Esophagus (tissue), 2 donors: ENCODE data around the gene PIAS4. TPM values are rescaled to one million over a fixed set of nuclear protein-coding genes. Genes with fewer than 3 reads are reported as not detected.
"Not testable (repeated sequence)": the region's sequence is repeated elsewhere in the genome, so short reads cannot be mapped to it uniquely, and the experiment has no call there.

ENCODE experiments used
- H3K27ac ChIP-seq, 2 donors: one replicate each; pipeline ENCODE4 v1.5.1; 2013; ENCODE audit warnings: low read depth in 2 of 2, mild to moderate bottlenecking in 2 of 2, inconsistent platforms in 1 of 2, low read length in 1 of 2, moderate library complexity in 1 of 2
- H3K27me3 ChIP-seq, 2 donors: one replicate each; pipeline ENCODE4 v1.6.1; 2013; ENCODE audit warnings: low read length in 2 of 2, control low read depth in 1 of 2, mild to moderate bottlenecking in 1 of 2; ENCODE audit not compliant: insufficient read depth in 2 of 2, control insufficient read depth in 1 of 2
- H3K36me3 ChIP-seq, 2 donors: one replicate each; pipeline ENCODE4 v1.6.1; 2013; ENCODE audit warnings: low read length in 1 of 2; ENCODE audit not compliant: control insufficient read depth in 2 of 2, insufficient read depth in 2 of 2
- H3K4me1 ChIP-seq, 2 donors: one replicate each; pipeline ENCODE4 v1.6.1; 2013; ENCODE audit warnings: low read length in 1 of 2; ENCODE audit not compliant: control insufficient read depth in 2 of 2, insufficient read depth in 2 of 2
- H3K4me3 ChIP-seq, 2 donors: one replicate each; pipeline ENCODE4 v1.5.1; 2013; ENCODE audit warnings: low read length in 2 of 2, mild to moderate bottlenecking in 2 of 2, low read depth in 1 of 2, moderate library complexity in 1 of 2
- H3K9me3 ChIP-seq, 2 donors: one replicate each; pipeline ENCODE4 v1.6.1; 2013; ENCODE audit warnings: mild to moderate bottlenecking in 2 of 2, low read depth in 1 of 2, low read length in 1 of 2, moderate library complexity in 1 of 2; ENCODE audit not compliant: control insufficient read depth in 2 of 2, insufficient read depth in 1 of 2
- WGBS, 2 donors: extraction: QIAGEN DNeasy Blood & Tissue Kit; methylation state at CpG; one replicate each; pipeline ENCODE4 v1.1.7; 2013; 5-methylcytosine and 5-hydroxymethylcytosine counted together
- polyA plus RNA-seq, 2 donors: library from polyadenylated mRNA; stranded (reverse); fragments of 200-250 nt; gene quantifications; one replicate each; pipeline ENCODE4 v1.2.3, GENCODE V29; 2013
- donor health status: healthy with polysubstance abuse.
- donor health status: Bipolar disorder and iron deficiency.

The PIAS4 gene
- polyA plus RNA-seq, 2 donors: 9.6 to 10.9 TPM

GRCh38 chr19:3967983-3968382, 39.6 kb upstream of the PIAS4 start:
- not testable (repeated sequence) for H3K4me3 ChIP-seq, H3K27me3 ChIP-seq, H3K9me3 ChIP-seq
- Histone ChIP-seq H3K36me3 (peaks cover 16 to 23% of the 10 kb centered on the region in 2 donors), H3K4me1 (peaks cover 6 to 12% of the 10 kb centered on the region in 2 donors), H3K27ac (peak overlapping the region; percentile 49 to 83)
- WGBS, 2 donors: 87% methylated on average over 12 of the region's 12 CpGs

- Histone ChIP-seq H3K4me1 (peaks cover 6 to 12% of the 10 kb centered on the region in 2 donors), H3K27ac (peak overlapping the region; percentile 95 to 97), H3K27me3 (no peaks in the 10 kb centered on the region), H3K36me3 (peaks cover 15 to 16% of the 10 kb centered on the region in 2 donors), H3K9me3 (no peaks in the 10 kb centered on the region), H3K4me3 (peak overlapping the region in 1 of 2 donors; percentile 78)
- 21 to 27% methylated on average over 9 of the region's 9 CpGs for WGBS, 2 donors
Measured at GRCh38 chr19:3968556-3969434, 38.7 kb upstream of the PIAS4 start.

GRCh38 chr19:3969435-3970312, 37.9 kb upstream of the PIAS4 start:
- 17 to 22% methylated on average over 23 of the region's 23 CpGs for WGBS, 2 donors
- no peaks in the 10 kb centered on the region for H3K27me3 ChIP-seq
- H3K4me3 ChIP-seq: peak overlapping the region; percentile 74 to 78
- peaks cover 7 to 10% of the 10 kb centered on the region in 2 donors for H3K36me3 ChIP-seq
- H3K9me3 ChIP-seq: no peaks in the 10 kb centered on the region
- H3K4me1 ChIP-seq: peaks cover 6 to 12% of the 10 kb centered on the region in 2 donors
- H3K27ac ChIP-seq: peak overlapping the region; percentile 95 to 97

GRCh38 chr19:3970313-3970807, 37.2 kb upstream of the PIAS4 start:
- 0 to 1% methylated on average over 21 to 22 of the region's 22 CpGs for WGBS, 2 donors
- H3K4me1 ChIP-seq: peaks cover 3 to 12% of the 10 kb centered on the region in 2 donors
- no peaks in the 10 kb centered on the region for H3K9me3 ChIP-seq
- peaks cover 5 to 6% of the 10 kb centered on the region in 2 donors for H3K36me3 ChIP-seq
- peak overlapping the region; percentile 95 to 97 for H3K27ac ChIP-seq
- peak overlapping the region; percentile 74 to 78 for H3K4me3 ChIP-seq
- no peaks in the 10 kb centered on the region for H3K27me3 ChIP-seq

- Histone ChIP-seq H3K4me1 (peaks cover 3 to 12% of the 10 kb centered on the region in 2 donors), H3K9me3 (no peaks in the 10 kb centered on the region), H3K36me3 (peaks cover 10% of the 10 kb centered on the region in 2 donors), H3K27ac (peak within 1 kb of the TSS; percentile 95 to 97), H3K27me3 (no peaks in the 10 kb centered on the region), H3K4me3 (peak within 1 kb of the TSS; percentile 74 to 78)
- 0% methylated on average over 73 of the region's 73 CpGs for WGBS, 2 donors
Measured at GRCh38 chr19:3970808-3971598, 36.5 kb upstream of the PIAS4 start, which contains the start of gene DAPK3. TSS of gene DAPK3 (minus strand) at chr19:3971099. CDS start at chr19:3969735, 1,364 bp downstream.

- no peak overlapping the region for H3K4me3 ChIP-seq
- WGBS, 2 donors: 69 to 79% methylated on average over 8 of the region's 8 CpGs
- peak overlapping the region in 1 of 2 donors; percentile 8 for H3K27ac ChIP-seq
- H3K9me3 ChIP-seq: no peaks in the 10 kb centered on the region
- peaks cover 0 to 5% of the 10 kb centered on the region in 2 donors for H3K4me1 ChIP-seq
- H3K27me3 ChIP-seq: no peaks in the 10 kb centered on the region
- H3K36me3 ChIP-seq: peaks cover 35 to 42% of the 10 kb centered on the region in 2 donors
Measured at GRCh38 chr19:3975144-3975543, 32.4 kb upstream of the PIAS4 start.

- Histone ChIP-seq H3K27me3 (no peaks in the 10 kb centered on the region), H3K27ac (no peak overlapping the region), H3K4me3 (no peak overlapping the region), H3K9me3 (no peaks in the 10 kb centered on the region), H3K4me1 (peaks cover 0 to 5% of the 10 kb centered on the region in 2 donors), H3K36me3 (peaks cover 40 to 47% of the 10 kb centered on the region in 2 donors)
- WGBS, 2 donors: 83 to 86% methylated on average over 14 of the region's 14 CpGs
Measured at GRCh38 chr19:3975637-3976087, 31.9 kb upstream of the PIAS4 start.

- Histone ChIP-seq H3K4me3 (no peak overlapping the region), H3K27me3 (no peaks in the 10 kb centered on the region), H3K27ac (no peak overlapping the region), H3K9me3 (no peaks in the 10 kb centered on the region), H3K36me3 (peaks cover 49 to 57% of the 10 kb centered on the region in 2 donors), H3K4me1 (peaks cover 0 to 3% of the 10 kb centered on the region in 2 donors)
- 90 to 91% methylated on average over 29 of the region's 29 CpGs for WGBS, 2 donors
Measured at GRCh38 chr19:3976495-3977241, 30.9 kb upstream of the PIAS4 start.
